ENCODE results near the gene PNPLA5. TPM values are rescaled to one million over a fixed set of nuclear protein-coding genes. Genes with fewer than 3 reads are reported as not detected.

PNPLA5 gene
- total RNA-seq, 1 experiment from 2014 or later = 5.5 TPM

DNA sequence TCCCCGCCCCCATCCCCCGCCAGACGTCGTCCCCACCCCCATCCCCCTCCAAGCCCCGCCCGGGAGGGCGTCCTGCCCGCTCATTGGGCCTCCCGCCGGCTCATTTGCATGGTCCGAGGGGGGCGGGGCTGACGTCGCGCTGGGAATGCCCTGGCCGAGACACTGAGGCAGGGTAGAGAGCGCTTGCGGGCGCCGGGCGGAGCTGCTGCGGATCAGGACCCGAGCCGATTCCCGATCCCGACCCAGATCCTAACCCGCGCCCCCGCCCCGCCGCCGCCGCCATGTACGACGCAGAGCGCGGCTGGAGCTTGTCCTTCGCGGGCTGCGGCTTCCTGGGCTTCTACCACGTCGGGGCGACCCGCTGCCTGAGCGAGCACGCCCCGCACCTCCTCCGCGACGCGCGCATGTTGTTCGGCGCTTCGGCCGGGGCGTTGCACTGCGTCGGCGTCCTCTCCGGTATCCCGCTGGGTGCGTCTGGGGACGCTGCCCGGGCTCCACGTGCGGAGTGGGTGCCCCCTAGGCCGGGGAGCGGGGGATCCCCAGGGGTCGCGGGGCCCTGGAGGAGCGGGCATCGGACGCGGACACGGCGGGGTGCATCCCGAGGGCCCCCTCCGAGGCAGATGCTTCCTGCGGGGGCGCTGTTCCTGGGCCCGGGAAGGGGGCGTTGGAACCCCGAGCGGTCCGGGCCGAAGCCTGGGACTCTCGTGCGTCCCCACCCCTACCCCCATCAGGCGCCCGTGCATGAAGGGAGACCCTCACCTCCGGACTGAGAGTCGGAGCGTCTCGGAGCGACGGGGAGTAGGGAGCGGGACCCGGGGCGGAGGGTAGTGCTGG is 32.0 kb upstream of the PNPLA5 start, which contains the start of gene PNPLA3:
Gene PNPLA3, plus strand, starts transcription at position 175 of the 834 bp plus-strand sequence. Its CDS starts 107 bp downstream, at position 282.
- H3K27ac ChIP-seq (ENCODE audit: insufficient read length, low read depth, low read length) = no peak within 1 kb of the TSS
- H3K14ac ChIP-seq (ENCODE audit: insufficient read depth, low read length) = peak within 1 kb of the TSS; percentile 85; the same call in 1 of the 2 replicates
- H3K27me3 Mint-ChIP-seq (ENCODE audit: low read depth) = peaks cover 8% of the 10 kb centered on the region
- no CpG with 5 or more reads among the region's 100 CpGs for WGBS (ENCODE audit: extremely low coverage, insufficient read length, low lambda C conversion rate)
- peaks cover 3% of the 10 kb centered on the region for H3K23me2 ChIP-seq (ENCODE audit: insufficient read length, low read depth, low read length, poor library complexity, severe bottlenecking)
- peak within 1 kb of the TSS; percentile 55 for H3K9ac ChIP-seq (ENCODE audit: extremely low read depth, insufficient read length, low read length)
- H3K27me3 ChIP-seq (ENCODE audit: insufficient read depth, low read length) = no peaks in the 10 kb centered on the region
- H3K79me1 ChIP-seq (ENCODE audit: insufficient read depth, low read depth, low read length, poor library complexity, severe bottlenecking) = no peaks in the 10 kb centered on the region
- peak within 1 kb of the TSS; percentile 75 for H3K4me2 ChIP-seq (ENCODE audit: insufficient read depth, insufficient read length, low read length)
- no peaks in the 10 kb centered on the region for H4K20me1 ChIP-seq (ENCODE audit: control insufficient read depth, insufficient read depth, insufficient read length)
- no peak within 1 kb of the TSS for H4K5ac ChIP-seq (ENCODE audit: insufficient read length, low read depth, low read length)
- H3K27ac Mint-ChIP-seq = peak within 1 kb of the TSS; percentile 73 to 98 (median 89); a peak in 5 of 7 replicates
- no peak within 1 kb of the TSS for H2BK15ac ChIP-seq (ENCODE audit: low read depth, low read length)
- no peak within 1 kb of the TSS for H3T11ph ChIP-seq (ENCODE audit: low read length)
- H3K18ac ChIP-seq (ENCODE audit: insufficient read length, low read depth, low read length) = peak within 1 kb of the TSS; percentile 39
- H3K4me3 Mint-ChIP-seq = peak within 1 kb of the TSS; percentile 79 to 86
- peaks cover 15 to 24% (median 21%) of the 10 kb centered on the region in 3 experiments; a peak in 6 of 7 replicates for H3K36me3 Mint-ChIP-seq (ENCODE audit: insufficient read depth in 1 of 3, low read depth in 3 of 3)
- H3K4ac ChIP-seq (ENCODE audit: low read depth, low read length) = no peak within 1 kb of the TSS
- TF ChIP-seq, protein P1, sequence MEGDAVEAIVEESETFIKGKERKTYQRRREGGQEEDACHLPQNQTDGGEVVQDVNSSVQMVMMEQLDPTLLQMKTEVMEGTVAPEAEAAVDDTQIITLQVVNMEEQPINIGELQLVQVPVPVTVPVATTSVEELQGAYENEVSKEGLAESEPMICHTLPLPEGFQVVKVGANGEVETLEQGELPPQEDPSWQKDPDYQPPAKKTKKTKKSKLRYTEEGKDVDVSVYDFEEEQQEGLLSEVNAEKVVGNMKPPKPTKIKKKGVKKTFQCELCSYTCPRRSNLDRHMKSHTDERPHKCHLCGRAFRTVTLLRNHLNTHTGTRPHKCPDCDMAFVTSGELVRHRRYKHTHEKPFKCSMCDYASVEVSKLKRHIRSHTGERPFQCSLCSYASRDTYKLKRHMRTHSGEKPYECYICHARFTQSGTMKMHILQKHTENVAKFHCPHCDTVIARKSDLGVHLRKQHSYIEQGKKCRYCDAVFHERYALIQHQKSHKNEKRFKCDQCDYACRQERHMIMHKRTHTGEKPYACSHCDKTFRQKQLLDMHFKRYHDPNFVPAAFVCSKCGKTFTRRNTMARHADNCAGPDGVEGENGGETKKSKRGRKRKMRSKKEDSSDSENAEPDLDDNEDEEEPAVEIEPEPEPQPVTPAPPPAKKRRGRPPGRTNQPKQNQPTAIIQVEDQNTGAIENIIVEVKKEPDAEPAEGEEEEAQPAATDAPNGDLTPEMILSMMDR (conservative IDR thresholded peaks at IDR 0.05) = peak; percentile 61
- peaks cover 3% of the 10 kb centered on the region; the same call in 1 of the 2 replicates for H3K4me1 ChIP-seq (ENCODE audit: insufficient read depth, low read length)
- H4K91ac ChIP-seq (ENCODE audit: insufficient read length, low read depth, low read length) = no peak within 1 kb of the TSS
- no peak within 1 kb of the TSS for H2BK12ac ChIP-seq (ENCODE audit: insufficient read length, low read depth, low read length)
- H3K79me2 ChIP-seq (ENCODE audit: insufficient read depth, low read length) = no peaks in the 10 kb centered on the region; the same call in 1 of the 2 replicates
- H3K23ac ChIP-seq (ENCODE audit: insufficient read length, low read depth, low read length) = no peak within 1 kb of the TSS
- no peak within 1 kb of the TSS for H2BK5ac ChIP-seq (ENCODE audit: insufficient read length, low read length)
- H2BK20ac ChIP-seq (ENCODE audit: low read depth, low read length, poor library complexity, severe bottlenecking) = no peak within 1 kb of the TSS
- H2BK120ac ChIP-seq (ENCODE audit: low read depth, low read length, poor library complexity, severe bottlenecking) = no peak within 1 kb of the TSS
- H4K8ac ChIP-seq (replicated peaks; ENCODE audit: insufficient read length, low read depth, low read length) = no peak within 1 kb of the TSS
- no peak within 1 kb of the TSS for H2AFZ ChIP-seq (ENCODE audit: low read length)
- H3K56ac ChIP-seq (ENCODE audit: insufficient read length, low read depth, low read length) = no peak within 1 kb of the TSS
- no peaks in the 10 kb centered on the region for H3K9me3 ChIP-seq (ENCODE audit: control insufficient read depth, low read depth, low read length)
- H2AK5ac ChIP-seq (ENCODE audit: insufficient read length, low read length) = no peak within 1 kb of the TSS
- H3K4me1 Mint-ChIP-seq = peaks cover 30 to 37% of the 10 kb centered on the region in 2 experiments
- H3K9me3 Mint-ChIP-seq = no peaks in the 10 kb centered on the region; a peak in 1 of 5 replicates
- peak; percentile 95 for DNase-seq

All from H9 (cell line).